AG04449 (cell line): Measurements from ENCODE around the gene MYOM3.
"Not testable (repeated sequence)": the region's sequence is repeated elsewhere in the genome, so short reads cannot be mapped to it uniquely, and the experiment has no call there.

Experiments
- CTCF ChIA-PET: fragments of 350-600 bp; formaldehyde crosslinking; extraction: SDS; loops from one replicate; lab custom pipeline; 2021; ENCODE audit warnings: antibody characterized with exemption; lab: Yijun Ruan, JAX
- POLR2A ChIA-PET: fragments of 400-600, 350-600 bp; formaldehyde crosslinking; extraction: SDS; loops from one replicate; lab custom pipeline; 2020; ENCODE audit warnings: antibody characterized with exemption, inconsistent platforms; lab: Yijun Ruan, JAX
- DNase-seq: peaks from one replicate; pipeline ENCODE4 v3.0.0-alpha.2; 2010; ENCODE audit warnings: low read depth, low spot score
- H3K4me3 ChIP-seq: 2 replicates; pipeline ENCODE4 v1.5.1; 2011; ENCODE audit warnings: low read depth, mild to moderate bottlenecking, control low read depth, low read length
- CTCF ChIP-seq: IDR thresholded peaks from one replicate; pipeline ENCODE4 v1.5.1; 2011; ENCODE audit warnings: mild to moderate bottlenecking, moderate library complexity, low read length, control low read depth, inconsistent platforms; ENCODE audit not compliant: insufficient read depth; ENCODE audit errors: missing control alignments

The MYOM3 gene

DNA sequence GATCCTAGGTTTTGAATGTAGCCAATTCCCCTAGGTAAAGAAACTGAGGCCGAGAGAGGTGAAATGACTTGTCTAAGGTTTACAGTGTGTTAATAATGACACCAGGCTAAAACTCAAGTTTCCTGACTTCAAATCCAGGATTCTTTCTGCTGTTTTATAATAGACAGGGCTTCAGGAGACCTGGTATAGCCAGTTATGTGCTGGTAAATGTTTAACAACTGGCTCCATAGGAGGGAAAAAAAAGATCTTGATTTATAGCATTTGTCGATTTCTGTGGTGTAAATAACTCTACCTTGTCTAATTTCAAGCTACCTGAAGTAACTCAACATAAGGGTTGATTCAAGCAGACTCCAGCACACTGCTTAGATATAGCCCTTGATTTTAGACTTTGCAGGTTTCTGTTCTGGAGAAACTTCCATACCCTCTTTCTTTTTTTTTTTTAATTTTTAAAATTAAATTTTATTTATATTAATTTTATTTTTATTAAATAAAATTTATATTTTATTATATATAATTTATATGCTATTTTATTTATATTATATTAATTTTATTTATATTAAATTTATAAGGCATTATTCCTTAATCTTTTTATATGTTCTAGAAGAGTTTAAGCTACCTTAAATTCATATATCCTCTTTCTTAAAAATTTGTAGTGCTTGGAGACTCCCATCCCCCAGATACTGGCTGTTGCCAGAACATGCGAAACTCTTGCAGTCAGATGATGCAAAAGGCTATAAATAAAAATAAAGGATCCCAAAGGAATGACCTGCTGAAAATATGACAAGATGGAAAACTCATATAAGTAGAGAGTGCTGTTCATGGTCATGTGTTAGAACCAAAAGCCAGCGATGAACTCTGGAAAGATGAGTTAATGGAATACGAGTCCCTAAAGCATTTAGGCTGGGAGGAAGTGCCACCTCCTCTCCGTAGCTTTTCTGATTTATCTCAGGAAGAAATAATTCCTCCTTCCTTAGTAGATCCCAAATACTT is 96.4 kb downstream of the MYOM3 start:
- CTCF ChIA-PET: interaction anchor here (0.6 kb wide), 1 partner anchor 99 kb away, joined by 3 read pairs; no protein-coding TSS in a partner anchor
- POLR2A ChIA-PET: interaction anchor here (0.5 kb wide), 1 partner anchor 190 kb away, joined by 5 read pairs; the partner anchor contains the start of gene HMGCL
- no peak for TF ChIP-seq CTCF
- no peak for DNase-seq
- H3K4me3 ChIP-seq: no peak overlapping the region

DNA sequence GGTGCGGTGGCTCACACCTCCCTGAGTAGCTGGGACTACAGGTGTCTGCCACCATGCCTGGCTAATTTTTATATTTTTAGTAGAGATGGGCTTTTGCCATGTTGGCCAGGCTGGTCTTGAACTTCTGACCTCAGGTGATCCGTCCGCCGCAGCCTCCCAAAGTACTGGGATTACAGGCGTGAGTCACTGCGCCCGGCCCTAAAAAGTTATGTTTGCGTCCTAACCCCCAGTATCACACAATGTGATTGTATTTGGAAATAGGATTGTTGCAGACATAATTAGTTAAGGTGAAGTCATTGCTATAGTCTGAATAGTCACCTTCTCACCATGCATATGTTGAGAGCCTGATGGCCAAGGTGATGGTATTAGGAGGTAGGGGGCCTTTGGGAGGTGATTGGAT is 99.1 kb downstream of the MYOM3 start:
- POLR2A ChIA-PET, H3K4me3 ChIP-seq, DNase-seq: not testable (repeated sequence)
- CTCF ChIA-PET: interaction anchor here (1.4 kb wide), 1 partner anchor 8 kb away, joined by 4 read pairs; no protein-coding TSS in a partner anchor

DNA sequence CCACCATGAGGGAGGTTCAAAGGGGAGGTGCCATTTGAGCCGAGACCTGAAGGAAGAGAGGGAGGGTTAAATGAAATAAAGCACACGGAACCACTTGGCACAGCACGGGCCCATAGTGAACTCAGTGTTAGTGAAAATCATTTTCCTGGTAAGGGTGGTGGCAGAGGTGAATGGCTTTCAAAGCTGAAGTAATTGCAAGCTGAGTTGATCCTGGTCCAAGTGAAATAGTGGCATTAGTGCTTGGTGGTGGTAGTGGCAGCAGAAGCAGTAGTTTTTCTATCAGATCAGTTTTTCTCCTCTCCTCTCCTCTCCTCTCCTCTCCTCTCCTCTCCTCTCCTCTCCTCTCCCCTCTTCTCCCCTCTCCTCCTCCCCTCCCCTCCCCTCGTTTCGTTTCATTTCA is 101.3 kb downstream of the MYOM3 start:
- TF ChIP-seq CTCF: no peak
- CTCF ChIA-PET: interaction anchor here (0.7 to 1.6 kb wide), 2 partner anchors 8 to 17 kb away, joined by 3 to 5 read pairs; no protein-coding TSS in a partner anchor
- POLR2A ChIA-PET: no interaction called here
- DNase-seq: no peak
- H3K4me3 ChIP-seq: no peak overlapping the region

DNA sequence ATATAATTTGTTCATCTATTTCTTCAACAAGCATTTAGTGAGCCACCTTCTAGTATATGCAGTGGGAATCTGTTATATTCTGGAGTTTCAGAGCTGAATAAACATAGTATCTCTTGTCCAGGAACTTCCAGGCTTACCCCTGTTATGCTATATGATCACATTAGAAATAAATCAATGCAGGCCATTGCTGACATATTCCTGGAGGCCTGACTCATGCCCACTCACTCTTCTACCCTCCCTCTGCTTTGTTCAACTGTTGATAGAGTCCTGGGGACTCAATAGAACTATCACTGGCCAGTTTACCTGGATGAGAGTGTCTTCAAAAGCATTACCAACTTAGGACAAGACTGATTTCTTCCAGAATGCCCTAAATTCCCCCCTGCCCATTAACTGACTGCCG is 102.5 kb downstream of the MYOM3 start:
- no peak for DNase-seq
- CTCF ChIA-PET: interaction anchor here (1.4 to 1.6 kb wide), 2 partner anchors 18 to 30 kb away, joined by 3 to 5 read pairs; partner anchors contain the start of gene SRSF10
- no peak overlapping the region for H3K4me3 ChIP-seq
- POLR2A ChIA-PET: interaction anchor here (0.7 kb wide), 2 partner anchors 15 to 29 kb away, joined by 3 read pairs; partner anchors contain the start of gene SRSF10
- TF ChIP-seq CTCF: no peak

DNA sequence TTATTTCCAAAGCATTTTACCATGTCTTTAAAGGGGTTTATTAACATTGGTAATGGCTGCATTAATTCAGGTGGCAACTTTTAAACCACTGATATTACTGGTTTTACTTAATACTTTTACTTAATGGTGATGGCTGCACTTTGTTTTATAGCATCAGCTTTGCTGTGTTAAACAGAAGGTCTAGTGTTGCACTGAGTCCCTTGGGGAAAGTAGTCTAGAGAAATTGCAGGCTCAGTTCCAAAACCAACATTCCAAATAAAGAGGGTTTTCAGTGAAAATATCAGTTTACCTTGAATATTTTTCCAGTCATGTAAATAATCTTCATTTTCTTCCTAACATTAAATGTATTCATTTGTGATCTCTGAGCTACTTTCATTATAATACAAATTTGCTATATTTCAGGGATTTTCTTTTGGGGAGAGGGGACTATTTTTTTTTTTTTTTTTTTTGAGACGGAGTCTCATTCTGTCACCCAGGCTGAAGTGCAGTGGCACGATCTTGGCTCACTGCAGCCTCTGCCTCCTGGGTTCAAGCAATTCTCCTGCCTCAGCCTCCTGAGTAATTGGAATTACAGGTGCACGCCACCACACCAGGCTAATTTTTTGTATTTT is 103.3 kb downstream of the MYOM3 start:
- not testable (repeated sequence) for DNase-seq
- POLR2A ChIA-PET: interaction anchor here (0.7 kb wide), 1 partner anchor 15 kb away, joined by 3 read pairs; no protein-coding TSS in a partner anchor

DNA sequence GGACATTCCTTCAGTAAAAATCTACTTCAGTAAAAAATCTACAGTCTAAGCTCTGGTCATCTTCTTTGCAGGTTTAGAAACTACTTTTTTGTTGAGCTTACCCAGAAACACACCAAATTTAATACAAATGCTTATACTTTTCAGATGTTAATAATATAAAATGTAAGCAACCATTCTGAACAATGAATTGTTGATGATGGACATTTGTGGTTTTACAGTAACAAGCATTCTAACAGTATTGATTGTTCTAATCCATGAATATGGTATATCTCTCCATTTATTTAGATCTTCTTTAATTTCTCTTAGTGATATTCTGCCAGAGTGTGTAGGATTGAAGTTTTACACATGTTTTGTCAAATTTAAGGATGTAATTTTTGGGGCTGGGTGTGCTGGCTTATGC is 104.9 kb downstream of the MYOM3 start:
- no peak for DNase-seq
- no peak for TF ChIP-seq CTCF
- CTCF ChIA-PET: interaction anchor here (1.2 kb wide), 1 partner anchor 20 kb away, joined by 4 read pairs; no protein-coding TSS in a partner anchor
- POLR2A ChIA-PET: interaction anchor here (0.6 kb wide), 1 partner anchor 27 kb away, joined by 3 read pairs; the partner anchor contains the start of gene SRSF10
- H3K4me3 ChIP-seq: no peak overlapping the region

More for the DNA sequence above, 103.3 kb downstream of the MYOM3 start:
- not testable (repeated sequence) for H3K4me3 ChIP-seq
- CTCF ChIA-PET: interaction anchor here (1.4 kb wide), 1 partner anchor 29 kb away, joined by 3 read pairs; the partner anchor contains the start of gene SRSF10
